Activated naive CD4-positive, alpha-beta T cell treated with anti-CD3 and anti-CD28 coated beads for 36 hours (primary cell): ENCODE data around the gene CBR4. TPM values are rescaled to one million over a fixed set of nuclear protein-coding genes. Genes with fewer than 3 reads are reported as not detected.

Experiments
- CTCF ChIA-PET: fragments of 350-600 bp; sonication (Branson Sonifier 250); formaldehyde crosslinking; loops from one replicate; lab custom pipeline; 2021; ENCODE audit warnings: antibody characterized with exemption; lab: Charles Lee
- DNase-seq: peaks from one replicate; pipeline ENCODE4 v3.0.0-alpha.2; 2020
- H3K27ac Mint-ChIP-seq: one replicate; pipeline ENCODE4 v1.8.0; 2021; ENCODE audit warnings: mild to moderate bottlenecking, mixed read lengths
- H3K27me3 Mint-ChIP-seq: one replicate; pipeline ENCODE4 v1.8.0; 2021; ENCODE audit warnings: low read depth, mixed read lengths
- H3K36me3 Mint-ChIP-seq: one replicate; pipeline ENCODE4 v1.8.0; 2021; ENCODE audit warnings: low read depth, mixed read lengths
- H3K4me1 Mint-ChIP-seq: one replicate; pipeline ENCODE4 v1.8.0; 2021; ENCODE audit warnings: low read depth, mixed read lengths
- H3K4me3 Mint-ChIP-seq: one replicate; pipeline ENCODE4 v1.8.0; 2021; ENCODE audit warnings: mild to moderate bottlenecking, moderate library complexity, mixed read lengths
- H3K9me3 Mint-ChIP-seq: one replicate; pipeline ENCODE4 v1.8.0; 2021; ENCODE audit warnings: mixed read lengths
- intact Hi-C: fragments of 100-400 bp; cut with micrococcal nuclease; formaldehyde crosslinking; loops from one replicate; pipeline ENCODE4 v1.15.1; 2023
- total RNA-seq, 2 experiments: library from RNA; stranded (reverse); gene quantifications; one replicate each; pipeline ENCODE4 v1.2.3, GENCODE V29; 2021

Gene CBR4
- total RNA-seq, 2 experiments from 2014 or later, result 22.9 to 24.3 TPM

- no peaks in the 10 kb centered on the region for H3K36me3 Mint-ChIP-seq
- intact Hi-C loops, result no loop called here
These were observed 20.5 kb upstream of the CBR4 start for GRCh38 chr4:169030562-169030982.

GRCh38 chr4:169029947-169030346, 19.9 kb upstream of the CBR4 start:
- Mint-ChIP-seq H3K27me3 (peaks cover 6% of the 10 kb centered on the region), H3K4me3 (no peak overlapping the region), H3K36me3 (no peaks in the 10 kb centered on the region), H3K27ac (no peak overlapping the region), H3K4me1 (no peaks in the 10 kb centered on the region), H3K9me3 (no peaks in the 10 kb centered on the region)
- CTCF ChIA-PET, result no interaction called here
- intact Hi-C loops, result no loop called here
- no peak for DNase-seq

More at GRCh38 chr4:169030562-169030982, 20.5 kb upstream of the CBR4 start:
- no peak overlapping the region for H3K4me3 Mint-ChIP-seq
- DNase-seq, result no peak
- peaks cover 6% of the 10 kb centered on the region for H3K27me3 Mint-ChIP-seq
- no peaks in the 10 kb centered on the region for H3K9me3 Mint-ChIP-seq
- H3K4me1 Mint-ChIP-seq, result no peaks in the 10 kb centered on the region
- no peak overlapping the region for H3K27ac Mint-ChIP-seq
- CTCF ChIA-PET, result interaction anchor here (0.9 kb wide), 1 partner anchor 20 kb away, joined by 5 read pairs; the partner anchor contains the start of gene CBR4

- H3K27me3 Mint-ChIP-seq, result peaks cover 6% of the 10 kb centered on the region
- CTCF ChIA-PET, result interaction anchor here (0.7 kb wide), 1 partner anchor 17 kb away, joined by 3 read pairs; the partner anchor contains the start of gene CBR4
- no peak overlapping the region for H3K4me3 Mint-ChIP-seq
- no peaks in the 10 kb centered on the region for H3K36me3 Mint-ChIP-seq
- H3K27ac Mint-ChIP-seq, result no peak overlapping the region
- H3K9me3 Mint-ChIP-seq, result no peaks in the 10 kb centered on the region
- H3K4me1 Mint-ChIP-seq, result no peaks in the 10 kb centered on the region
- intact Hi-C loops, result no loop called here
- DNase-seq, result no peak
These were observed 17.6 kb upstream of the CBR4 start for GRCh38 chr4:169027663-169028062.

- DNase-seq, result no peak
- Mint-ChIP-seq H3K4me1 (no peaks in the 10 kb centered on the region), H3K27me3 (peaks cover 7% of the 10 kb centered on the region), H3K9me3 (no peaks in the 10 kb centered on the region), H3K27ac (no peak overlapping the region), H3K4me3 (no peak overlapping the region), H3K36me3 (no peaks in the 10 kb centered on the region)
- CTCF ChIA-PET, result interaction anchor here (0.5 to 1.3 kb wide), 3 partner anchors 107 to 461 kb away, joined by 3 to 5 read pairs (median 3); no protein-coding TSS in a partner anchor
- intact Hi-C loops, result no loop called here
These were observed 15.1 kb upstream of the CBR4 start for GRCh38 chr4:169025184-169025583.

- CTCF ChIA-PET, result interaction anchor here (0.6 to 1.3 kb wide), 2 partner anchors 199 to 461 kb away, joined by 3 to 5 read pairs; no protein-coding TSS in a partner anchor
- intact Hi-C loops, result loop anchor here (1.0 kb wide), 1 partner anchor 462 kb away; no protein-coding TSS in a partner anchor
- H3K4me3 Mint-ChIP-seq, result no peak overlapping the region
- no peaks in the 10 kb centered on the region for H3K36me3 Mint-ChIP-seq
- H3K4me1 Mint-ChIP-seq, result no peaks in the 10 kb centered on the region
- peaks cover 7% of the 10 kb centered on the region for H3K27me3 Mint-ChIP-seq
- DNase-seq, result no peak
- no peak overlapping the region for H3K27ac Mint-ChIP-seq
- no peaks in the 10 kb centered on the region for H3K9me3 Mint-ChIP-seq
These were observed 14.7 kb upstream of the CBR4 start for GRCh38 chr4:169024762-169025161.

- no peak overlapping the region for H3K4me3 Mint-ChIP-seq
- no peaks in the 10 kb centered on the region for H3K9me3 Mint-ChIP-seq
- H3K4me1 Mint-ChIP-seq, result peaks cover 4% of the 10 kb centered on the region
- intact Hi-C loops, result loop anchor here (10.0 kb wide), 1 partner anchor 546 kb away; no protein-coding TSS in a partner anchor
- no peaks in the 10 kb centered on the region for H3K36me3 Mint-ChIP-seq
- no peak for DNase-seq
- no peak overlapping the region for H3K27ac Mint-ChIP-seq
- CTCF ChIA-PET, result no interaction called here
- peaks cover 2% of the 10 kb centered on the region for H3K27me3 Mint-ChIP-seq
These were observed 8.4 kb upstream of the CBR4 start for GRCh38 chr4:169018406-169018805.

GRCh38 chr4:169017971-169018370, 7.9 kb upstream of the CBR4 start:
- Mint-ChIP-seq H3K27me3 (peaks cover 2% of the 10 kb centered on the region), H3K4me3 (no peak overlapping the region), H3K27ac (no peak overlapping the region), H3K36me3 (no peaks in the 10 kb centered on the region), H3K4me1 (peaks cover 4% of the 10 kb centered on the region), H3K9me3 (no peaks in the 10 kb centered on the region)
- no peak for DNase-seq
- intact Hi-C loops, result loop anchor here (10.0 kb wide), 1 partner anchor 547 kb away; no protein-coding TSS in a partner anchor
- CTCF ChIA-PET, result no interaction called here

- Mint-ChIP-seq H3K4me3 (no peak overlapping the region), H3K4me1 (peaks cover 7% of the 10 kb centered on the region), H3K9me3 (no peaks in the 10 kb centered on the region), H3K27me3 (no peaks in the 10 kb centered on the region), H3K27ac (no peak overlapping the region), H3K36me3 (no peaks in the 10 kb centered on the region)
- CTCF ChIA-PET, result no interaction called here
- no peak for DNase-seq
- intact Hi-C loops, result loop anchor here (10.0 kb wide), 1 partner anchor 550 kb away; no protein-coding TSS in a partner anchor
These were observed 5.2 kb upstream of the CBR4 start for GRCh38 chr4:169015186-169015623.

- no peak for DNase-seq
- Mint-ChIP-seq H3K9me3 (no peaks in the 10 kb centered on the region), H3K4me1 (peaks cover 7% of the 10 kb centered on the region), H3K27ac (no peak overlapping the region), H3K4me3 (no peak overlapping the region), H3K27me3 (no peaks in the 10 kb centered on the region), H3K36me3 (no peaks in the 10 kb centered on the region)
- CTCF ChIA-PET, result no interaction called here
- intact Hi-C loops, result loop anchor here (10.0 kb wide), 1 partner anchor 550 kb away; no protein-coding TSS in a partner anchor
These were observed 4.5 kb upstream of the CBR4 start for GRCh38 chr4:169014586-169014985.

- CTCF ChIA-PET, result interaction anchor here (0.6 to 0.9 kb wide), 2 partner anchors 60 to 90 kb away, joined by 3 to 5 read pairs; no protein-coding TSS in a partner anchor
- Mint-ChIP-seq H3K36me3 (peaks cover 4% of the 10 kb centered on the region), H3K27ac (no peak overlapping the region), H3K9me3 (no peaks in the 10 kb centered on the region), H3K4me3 (no peak overlapping the region), H3K4me1 (peaks cover 14% of the 10 kb centered on the region), H3K27me3 (no peaks in the 10 kb centered on the region)
- intact Hi-C loops, result loop anchor here (10.0 kb wide), 1 partner anchor 551 kb away; no protein-coding TSS in a partner anchor
- DNase-seq, result no peak
These were observed 3.3 kb upstream of the CBR4 start for GRCh38 chr4:169013396-169013795.

GRCh38 chr4:169012049-169012448, 2.0 kb upstream of the CBR4 start:
- DNase-seq, result no peak
- H3K4me3 Mint-ChIP-seq, result no peak overlapping the region
- H3K27ac Mint-ChIP-seq, result no peak overlapping the region
- peaks cover 5% of the 10 kb centered on the region for H3K36me3 Mint-ChIP-seq
- peaks cover 19% of the 10 kb centered on the region for H3K4me1 Mint-ChIP-seq
- intact Hi-C loops, result loop anchor here (10.0 kb wide), 1 partner anchor 553 kb away; no protein-coding TSS in a partner anchor
- CTCF ChIA-PET, result no interaction called here
- H3K27me3 Mint-ChIP-seq, result no peaks in the 10 kb centered on the region
- H3K9me3 Mint-ChIP-seq, result no peaks in the 10 kb centered on the region

GRCh38 chr4:169009286-169010124, 550 bp downstream of the CBR4 start:
- H3K9me3 Mint-ChIP-seq, result no peaks in the 10 kb centered on the region
- no peaks in the 10 kb centered on the region for H3K27me3 Mint-ChIP-seq
- H3K4me3 Mint-ChIP-seq, result peak overlapping the region; percentile 75
- H3K27ac Mint-ChIP-seq, result peak overlapping the region; percentile 86
- intact Hi-C loops, result loop anchor here (1.0 to 10.0 kb wide), 16 partner anchors 86 to 1018 kb away; partner anchors contain the start of genes CLCN3, DDX60, DDX60L and HPF1
- CTCF ChIA-PET, result interaction anchor here (0.6 to 3.5 kb wide), 12 partner anchors 9 to 498 kb away, joined by 3 to 12 read pairs (median 5); no protein-coding TSS in a partner anchor
- peak; percentile 68 for DNase-seq
- peaks cover 14% of the 10 kb centered on the region for H3K36me3 Mint-ChIP-seq
- H3K4me1 Mint-ChIP-seq, result peaks cover 15% of the 10 kb centered on the region
